SU-DHL-6 (cell line): Measurements from ENCODE around the gene GBX2.

Source experiments
- H2AFZ ChIP-seq: fragments of 200-600 bp; sonication (generic); 2 replicates; pipeline ENCODE4 v1.6.1; 2014; ENCODE audit warnings: low read depth, mild to moderate bottlenecking, moderate library complexity, mixed read lengths, antibody characterized with exemption, low read length; ENCODE audit not compliant: severe bottlenecking
- H3F3A ChIP-seq: fragments of 200-600 bp; shearing (Covaris generic); 2 replicates; pipeline ENCODE4 v1.6.0; 2016; ENCODE audit warnings: antibody characterized with exemption, mild to moderate bottlenecking; ENCODE audit not compliant: insufficient read depth
- H3K27ac ChIP-seq: fragments of 200-600 bp; sonication (generic); 2 replicates; pipeline ENCODE4 v1.5.1; 2016; ENCODE audit warnings: low read depth, mild to moderate bottlenecking, low read length, moderate library complexity, mixed read lengths
- H3K27me3 ChIP-seq: fragments of 200-600 bp; sonication (generic), shearing (Covaris generic); 2 replicates; pipeline ENCODE4 v1.6.0; 2014; ENCODE audit warnings: mild to moderate bottlenecking, low read length
- H3K36me3 ChIP-seq: fragments of 200-600 bp; sonication (generic); 2 replicates; pipeline ENCODE4 v1.6.1; 2014; ENCODE audit warnings: mild to moderate bottlenecking, low read length, mixed read lengths
- H3K4me2 ChIP-seq: fragments of 300-600, 200-600 bp; shearing (Covaris generic), sonication (generic); 2 replicates; pipeline ENCODE4 v1.6.0; 2014; ENCODE audit warnings: low read length, low read depth, mild to moderate bottlenecking; ENCODE audit not compliant: poor library complexity, severe bottlenecking
- H3K4me3 ChIP-seq: fragments of 200-600 bp; sonication (generic); 2 replicates; pipeline ENCODE4 v1.5.1; 2014; ENCODE audit warnings: antibody characterized with exemption, low read length, mild to moderate bottlenecking, mixed read lengths; ENCODE audit not compliant: insufficient read depth, poor library complexity, severe bottlenecking
- H3K79me2 ChIP-seq: fragments of 200-600 bp; sonication (generic); 2 replicates; pipeline ENCODE4 v1.6.1; 2014; ENCODE audit warnings: mild to moderate bottlenecking, low read length, moderate library complexity; ENCODE audit not compliant: insufficient read depth
- H3K9ac ChIP-seq: fragments of 200-600 bp; sonication (generic); 2 replicates; pipeline ENCODE4 v1.7.0; 2014; ENCODE audit warnings: mild to moderate bottlenecking, low read length
- H3K9me2 ChIP-seq: fragments of 200-600 bp; sonication (generic); replicated peaks from 2 replicates; pipeline ENCODE4 v1.6.1; 2014; ENCODE audit warnings: low read length; ENCODE audit not compliant: insufficient read depth
- H3K9me3 ChIP-seq: fragments of 200-600 bp; sonication (generic); 2 replicates; pipeline ENCODE4 v1.6.1; 2014; ENCODE audit warnings: low read length, mixed read lengths; ENCODE audit not compliant: insufficient read depth
- H4K20me1 ChIP-seq: fragments of 200-600 bp; sonication (generic); 2 replicates; pipeline ENCODE4 v1.6.1; 2014; ENCODE audit warnings: low read depth, mild to moderate bottlenecking, antibody characterized with exemption, low read length, moderate library complexity, mixed read lengths
- EZH2phosphoT487 ChIP-seq: fragments of 200-600 bp; sonication (generic), shearing (Covaris generic); conservative IDR thresholded peaks from 2 replicates; pipeline ENCODE4 v1.6.1; 2018; ENCODE audit warnings: mild to moderate bottlenecking, antibody characterized with exemption, low read length, moderate library complexity, mixed read lengths
- TF ChIP-seq, protein P1 (sequence below): fragments of 200-600 bp; sonication (generic); IDR thresholded peaks from one replicate; pipeline ENCODE4 v1.5.1; 2017; ENCODE audit warnings: antibody characterized with exemption, mild to moderate bottlenecking, low read length, moderate library complexity; ENCODE audit not compliant: insufficient read depth, poor library complexity, severe bottlenecking

GBX2 gene

DNA sequence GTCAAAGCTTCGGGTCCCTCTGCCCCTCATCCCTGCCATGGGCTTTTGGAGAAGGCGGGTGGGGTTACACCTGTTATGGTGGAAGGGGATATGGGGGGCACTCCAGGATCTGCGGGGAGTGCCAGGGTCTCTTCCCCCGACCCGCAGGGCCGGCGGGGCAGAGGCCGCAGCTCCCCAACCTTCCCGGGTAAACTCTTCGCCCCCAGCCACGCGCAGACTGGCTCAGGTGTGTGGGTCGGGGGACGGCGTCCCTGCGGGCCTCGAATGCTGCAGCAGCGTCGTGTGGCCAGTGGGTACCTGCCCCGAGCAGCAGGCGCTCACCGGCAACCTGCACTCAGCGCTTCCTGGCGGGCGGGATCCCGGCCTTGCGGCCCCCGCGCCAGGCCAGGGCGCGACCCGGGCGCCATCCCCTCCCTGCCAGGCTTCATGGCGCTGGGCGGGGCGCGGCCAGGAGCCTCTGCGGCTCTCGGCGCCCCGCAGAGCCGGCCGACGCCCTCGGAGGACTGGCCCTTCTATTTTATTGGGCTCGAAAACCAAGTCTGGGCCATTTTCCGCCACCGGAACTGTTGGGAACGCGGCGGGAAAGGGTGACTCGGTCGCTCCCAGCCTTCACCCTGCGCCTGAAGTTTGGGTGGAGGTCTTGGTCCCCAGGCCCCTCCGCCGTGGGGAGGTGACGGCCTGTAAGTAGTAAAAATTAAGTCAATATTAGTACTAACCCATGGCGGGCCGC lies 4.5 kb downstream of the GBX2 start:
- Histone ChIP-seq H3F3A (no peaks in the 10 kb centered on the region), H3K27ac (no peak overlapping the region), H3K79me2 (no peaks in the 10 kb centered on the region), H3K9ac (no peak overlapping the region), H3K27me3 (no peaks in the 10 kb centered on the region), H3K9me3 (no peaks in the 10 kb centered on the region), H3K36me3 (no peaks in the 10 kb centered on the region), H3K4me3 (no peak overlapping the region), H3K9me2 (no peaks in the 10 kb centered on the region), H4K20me1 (no peaks in the 10 kb centered on the region), H2AFZ (no peak overlapping the region), H3K4me2 (no peak overlapping the region)
- no peak for TF ChIP-seq EZH2phosphoT487
- TF ChIP-seq, protein P1, sequence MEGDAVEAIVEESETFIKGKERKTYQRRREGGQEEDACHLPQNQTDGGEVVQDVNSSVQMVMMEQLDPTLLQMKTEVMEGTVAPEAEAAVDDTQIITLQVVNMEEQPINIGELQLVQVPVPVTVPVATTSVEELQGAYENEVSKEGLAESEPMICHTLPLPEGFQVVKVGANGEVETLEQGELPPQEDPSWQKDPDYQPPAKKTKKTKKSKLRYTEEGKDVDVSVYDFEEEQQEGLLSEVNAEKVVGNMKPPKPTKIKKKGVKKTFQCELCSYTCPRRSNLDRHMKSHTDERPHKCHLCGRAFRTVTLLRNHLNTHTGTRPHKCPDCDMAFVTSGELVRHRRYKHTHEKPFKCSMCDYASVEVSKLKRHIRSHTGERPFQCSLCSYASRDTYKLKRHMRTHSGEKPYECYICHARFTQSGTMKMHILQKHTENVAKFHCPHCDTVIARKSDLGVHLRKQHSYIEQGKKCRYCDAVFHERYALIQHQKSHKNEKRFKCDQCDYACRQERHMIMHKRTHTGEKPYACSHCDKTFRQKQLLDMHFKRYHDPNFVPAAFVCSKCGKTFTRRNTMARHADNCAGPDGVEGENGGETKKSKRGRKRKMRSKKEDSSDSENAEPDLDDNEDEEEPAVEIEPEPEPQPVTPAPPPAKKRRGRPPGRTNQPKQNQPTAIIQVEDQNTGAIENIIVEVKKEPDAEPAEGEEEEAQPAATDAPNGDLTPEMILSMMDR: no peak

DNA sequence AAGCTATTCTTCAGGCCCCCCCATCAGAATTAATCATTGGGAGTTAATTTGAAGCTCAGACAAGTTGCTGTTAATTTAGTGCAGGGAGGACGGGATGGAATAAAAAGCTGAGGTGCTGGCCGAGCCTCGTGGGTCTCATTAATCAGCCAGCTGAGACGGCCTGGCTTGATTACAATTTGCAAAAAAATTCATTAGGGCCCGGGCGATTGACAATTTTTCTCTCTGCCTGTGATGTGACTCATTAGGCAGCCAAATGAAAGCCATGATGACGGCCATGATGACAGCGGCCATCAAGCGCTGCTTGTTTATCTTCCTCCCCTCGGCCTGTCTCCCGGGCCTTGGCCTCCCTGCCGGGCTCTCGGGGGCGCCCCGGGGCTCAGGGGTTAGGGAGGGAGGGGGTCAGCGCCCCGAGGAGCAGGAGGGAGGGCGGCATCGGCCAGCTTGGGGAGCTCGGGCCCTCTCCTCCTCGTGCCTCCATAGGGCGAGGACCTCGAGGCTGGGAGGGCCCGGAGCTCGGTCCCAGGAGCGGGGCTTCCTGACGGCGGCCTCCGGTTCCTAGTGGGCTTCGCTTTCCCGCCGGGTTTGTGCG lies 5.2 kb downstream of the GBX2 start:
- Histone ChIP-seq H3K36me3 (no peaks in the 10 kb centered on the region), H4K20me1 (no peaks in the 10 kb centered on the region), H3K4me3 (no peak overlapping the region), H3K27ac (no peak overlapping the region), H3F3A (no peaks in the 10 kb centered on the region), H3K27me3 (no peaks in the 10 kb centered on the region), H3K9me2 (no peaks in the 10 kb centered on the region), H3K79me2 (no peaks in the 10 kb centered on the region), H2AFZ (no peak overlapping the region), H3K9me3 (no peaks in the 10 kb centered on the region), H3K4me2 (no peak overlapping the region), H3K9ac (no peak overlapping the region)
- TF ChIP-seq, protein P1: no peak
- TF ChIP-seq EZH2phosphoT487: no peak

- H3K4me3 ChIP-seq: no peak overlapping the region
- no peak overlapping the region for H3K27ac ChIP-seq
- no peaks in the 10 kb centered on the region for H3K9me2 ChIP-seq
- no peaks in the 10 kb centered on the region for H3K9me3 ChIP-seq
- TF ChIP-seq EZH2phosphoT487: no peak
- TF ChIP-seq, protein P1: no peak
- H2AFZ ChIP-seq: no peak overlapping the region
- no peaks in the 10 kb centered on the region for H3K27me3 ChIP-seq
- H3K4me2 ChIP-seq: no peak overlapping the region
- H3F3A ChIP-seq: no peaks in the 10 kb centered on the region
- no peaks in the 10 kb centered on the region for H3K36me3 ChIP-seq
- H3K9ac ChIP-seq: no peak overlapping the region
- H4K20me1 ChIP-seq: no peaks in the 10 kb centered on the region
- H3K79me2 ChIP-seq: no peaks in the 10 kb centered on the region
These were observed 5.9 kb downstream of the GBX2 start for GRCh38 chr2:236162031-236162845.
